GM18907 (cell line): ENCODE results near the gene TMEM26.

Source experiments
- ATAC-seq: cut with Tn5 transposase; IDR thresholded peaks from one replicate; pipeline ENCODE4 v1.9.1; 2021; ENCODE audit warnings: mild to moderate bottlenecking, moderate library complexity; ENCODE audit not compliant: unreplicated experiment

The TMEM26 gene

DNA sequence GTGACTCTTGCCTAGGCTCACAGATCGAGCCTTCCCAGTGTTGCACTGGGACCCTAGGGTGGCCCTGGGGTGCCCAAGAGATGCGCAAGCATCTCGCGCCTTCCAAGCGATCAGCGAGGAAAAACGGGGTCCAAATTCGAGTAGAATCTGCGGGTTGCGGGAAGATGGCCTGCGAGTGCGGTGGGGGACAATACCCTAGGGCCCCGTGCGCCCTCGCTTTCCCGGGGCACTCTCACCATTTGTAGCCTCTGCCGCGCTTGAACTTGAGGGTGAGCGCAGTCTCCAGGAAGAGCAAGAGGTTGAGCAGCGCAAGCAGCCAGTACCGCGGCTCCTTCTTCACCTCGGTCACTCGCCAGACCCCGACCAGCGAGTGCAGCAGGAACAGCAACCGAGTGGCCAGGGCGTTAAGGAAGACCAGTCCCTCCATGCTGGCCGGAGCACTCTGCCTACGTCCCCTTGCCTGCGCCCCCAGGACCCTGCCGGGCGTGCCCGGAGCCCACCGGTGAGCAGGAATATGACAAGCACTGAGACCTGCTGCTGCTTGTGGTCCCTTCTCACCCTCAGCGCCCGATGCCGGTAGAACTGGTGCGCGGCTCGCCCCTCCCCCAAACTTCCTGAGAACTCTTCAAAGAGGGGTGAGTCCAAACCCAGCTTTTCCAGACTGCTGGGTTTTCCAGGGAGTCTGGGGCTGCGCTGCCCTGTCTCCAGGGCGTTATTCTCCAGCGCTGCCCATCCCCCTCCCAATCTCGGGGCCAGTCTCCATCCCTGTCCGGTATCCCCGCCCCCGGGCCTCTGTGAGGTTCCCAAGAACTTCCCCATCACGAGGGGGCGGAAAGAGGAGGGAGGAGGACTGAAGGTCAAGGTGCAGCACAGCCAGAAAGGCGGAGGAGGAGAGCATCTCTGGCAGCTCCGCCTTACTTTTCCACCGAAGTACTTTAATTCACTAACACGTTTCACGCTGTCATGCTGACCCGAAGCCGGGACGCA lies at the start of gene TMEM26:
TSS of gene TMEM26 (minus strand) at position 727 of the 987 bp plus-strand sequence. CDS start at position 427, 300 bp downstream.
- no peak for ATAC-seq

DNA sequence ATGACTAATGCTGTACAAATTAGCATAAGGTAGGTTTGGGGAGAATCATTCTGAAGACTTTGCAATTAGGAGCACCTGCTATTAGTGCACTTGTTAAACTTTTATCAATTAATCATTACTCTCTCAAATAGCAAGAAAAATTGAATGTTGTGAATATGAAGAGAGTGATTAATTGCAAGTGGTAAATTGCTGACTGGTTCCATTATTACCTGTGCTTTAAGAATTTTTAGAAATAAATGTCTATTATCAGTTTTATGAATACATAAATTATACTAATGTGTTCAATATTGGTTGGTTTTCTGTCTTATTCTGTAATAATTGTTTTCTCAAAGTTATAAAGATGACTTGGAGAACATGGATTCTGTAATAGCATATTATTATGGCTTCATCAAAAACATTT lies 47.3 kb upstream of the TMEM26 start:
- ATAC-seq: no peak

GRCh38 chr10:61492364-61492995 lies 39.3 kb upstream of the TMEM26 start:
- ATAC-seq: no peak

- ATAC-seq: no peak
Observed at GRCh38 chr10:61487506-61487905, 34.3 kb upstream of the TMEM26 start.

GRCh38 chr10:61486738-61487396 lies 33.7 kb upstream of the TMEM26 start:
- no peak for ATAC-seq

DNA sequence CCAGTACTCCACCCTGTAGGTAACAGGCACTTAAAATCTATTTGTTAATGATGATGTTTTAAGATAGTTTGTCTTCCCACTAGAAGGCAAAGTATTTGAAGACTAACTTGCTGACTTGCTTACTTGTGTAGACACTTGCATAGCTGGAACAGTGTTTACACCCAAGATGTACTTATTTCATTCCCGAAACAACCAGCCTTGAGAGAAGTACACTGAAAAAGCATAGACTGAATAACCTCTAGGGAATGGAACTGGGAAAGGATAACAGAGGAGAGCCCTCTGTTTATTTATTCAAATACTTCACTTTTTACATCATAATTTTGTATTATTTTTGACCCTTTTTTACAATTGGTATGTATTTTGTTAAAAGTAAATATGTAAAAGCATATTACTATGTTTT lies 33.1 kb upstream of the TMEM26 start:
- no peak for ATAC-seq

- ATAC-seq: no peak
Observed at GRCh38 chr10:61481597-61481996, 28.4 kb upstream of the TMEM26 start.

GRCh38 chr10:61480208-61480607 lies 27.0 kb upstream of the TMEM26 start:
- ATAC-seq: no peak

DNA sequence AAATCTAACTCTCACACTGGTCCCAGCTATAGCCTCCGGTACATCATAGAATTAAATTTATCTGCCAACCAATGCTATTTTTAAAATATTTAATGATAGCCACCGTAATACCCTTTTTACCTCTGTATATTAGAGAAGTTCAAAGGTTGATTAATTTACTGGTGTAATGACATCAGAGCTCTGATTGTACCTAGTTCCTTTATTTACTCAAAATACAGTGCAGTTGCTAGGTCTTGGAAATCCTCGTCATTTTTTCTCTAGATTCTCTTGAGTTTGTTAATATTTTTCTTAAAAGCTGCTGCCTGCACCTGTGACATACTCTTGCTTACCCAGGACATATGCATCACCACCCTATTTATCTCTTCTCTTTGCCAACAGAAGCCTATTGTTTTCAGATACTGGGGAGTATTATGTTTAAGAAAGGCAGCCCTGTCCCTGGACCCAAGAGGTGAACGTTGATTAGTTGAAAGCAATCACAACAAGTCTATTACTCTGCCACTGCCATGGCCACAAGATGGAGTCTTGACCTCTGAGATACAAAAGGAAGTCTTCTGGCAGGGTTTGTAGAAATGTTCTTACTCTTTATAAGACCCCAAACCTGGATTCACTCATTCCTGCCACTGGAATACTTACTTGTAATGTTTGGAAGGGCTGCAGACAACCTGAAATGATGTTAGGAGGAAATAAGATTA lies 25.6 kb upstream of the TMEM26 start:
- ATAC-seq: no peak

DNA sequence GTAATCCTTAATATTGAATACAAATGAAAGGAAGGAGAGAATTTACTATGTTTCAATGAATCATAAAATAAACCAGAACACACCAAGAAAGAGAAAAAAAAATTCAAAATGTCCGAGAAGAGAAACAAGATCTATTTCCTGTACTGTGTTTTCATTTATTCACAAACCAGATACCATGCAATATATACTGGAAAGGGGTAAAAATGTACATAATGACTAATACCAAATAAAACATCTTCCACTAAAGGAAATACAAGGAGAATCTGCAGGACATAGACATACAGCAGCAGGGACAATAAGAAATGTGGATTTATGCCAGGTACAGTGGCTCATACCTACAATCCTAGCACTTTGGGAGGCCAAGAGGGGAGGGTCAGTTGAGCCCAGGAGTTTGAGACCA lies 24.3 kb upstream of the TMEM26 start:
- ATAC-seq: no peak

GRCh38 chr10:61476529-61476928 lies 23.3 kb upstream of the TMEM26 start:
- no peak for ATAC-seq

GRCh38 chr10:61475449-61475873 lies 22.3 kb upstream of the TMEM26 start:
- no peak for ATAC-seq

- no peak for ATAC-seq
Observed at GRCh38 chr10:61472090-61472674, 19.0 kb upstream of the TMEM26 start.

- no peak for ATAC-seq
Observed at GRCh38 chr10:61471491-61471890, 18.3 kb upstream of the TMEM26 start.

GRCh38 chr10:61470740-61471139 lies 17.6 kb upstream of the TMEM26 start:
- ATAC-seq: no peak

DNA sequence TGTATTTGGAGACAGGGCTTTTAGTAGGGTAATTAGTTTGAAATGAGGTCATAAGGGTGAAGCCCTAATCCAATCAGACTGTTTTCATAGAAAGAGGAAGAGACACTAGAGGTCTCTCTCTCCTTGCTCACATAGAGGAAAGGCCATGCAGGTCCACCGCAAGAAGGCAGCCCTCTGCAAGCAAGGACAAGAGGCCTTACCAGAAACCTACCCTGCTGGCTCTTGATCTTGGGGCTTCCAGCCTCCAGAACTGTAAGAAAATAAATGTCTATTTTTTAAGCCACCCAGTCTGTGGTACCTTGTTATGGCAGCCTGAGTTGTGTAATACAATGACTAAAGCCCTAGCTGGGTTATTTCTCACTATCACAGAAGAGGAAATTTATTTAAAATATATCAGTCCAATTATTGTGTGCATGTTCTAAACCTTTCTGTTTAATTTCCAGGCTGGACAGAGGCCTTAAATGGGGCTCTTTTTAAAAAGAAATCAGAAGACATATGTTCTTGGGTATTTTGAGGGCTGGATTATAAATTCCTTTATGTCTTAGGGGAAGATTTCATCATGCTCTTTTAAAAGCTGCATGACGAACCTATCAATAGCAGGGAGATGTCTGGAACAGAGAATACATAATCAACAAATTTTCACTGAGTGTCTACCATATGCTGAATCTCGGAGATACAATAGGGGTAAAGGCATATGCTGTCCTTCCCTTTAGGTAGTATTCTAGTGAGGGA lies 12.9 kb upstream of the TMEM26 start:
- no peak for ATAC-seq

DNA sequence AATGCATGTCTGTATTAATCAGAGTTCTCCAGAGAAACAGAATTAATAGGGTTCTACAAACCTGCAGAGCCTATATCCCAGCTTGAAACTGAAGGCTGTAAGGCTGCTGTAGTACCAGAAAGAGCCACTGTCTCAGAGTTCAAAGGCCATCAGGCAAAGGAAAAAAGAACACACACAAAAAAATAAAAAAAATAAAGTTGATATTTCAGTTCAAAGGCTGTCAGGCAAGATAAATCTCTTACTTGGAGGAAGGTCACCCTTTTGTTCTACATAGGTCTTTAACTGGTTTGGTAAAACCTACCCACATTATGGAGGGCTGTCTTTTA lies 12.0 kb upstream of the TMEM26 start:
- no peak for ATAC-seq

- no peak for ATAC-seq
Observed at GRCh38 chr10:61464461-61465170, 11.4 kb upstream of the TMEM26 start.
